ENCODE data around the gene DLGAP1.

The DLGAP1 gene

DNA sequence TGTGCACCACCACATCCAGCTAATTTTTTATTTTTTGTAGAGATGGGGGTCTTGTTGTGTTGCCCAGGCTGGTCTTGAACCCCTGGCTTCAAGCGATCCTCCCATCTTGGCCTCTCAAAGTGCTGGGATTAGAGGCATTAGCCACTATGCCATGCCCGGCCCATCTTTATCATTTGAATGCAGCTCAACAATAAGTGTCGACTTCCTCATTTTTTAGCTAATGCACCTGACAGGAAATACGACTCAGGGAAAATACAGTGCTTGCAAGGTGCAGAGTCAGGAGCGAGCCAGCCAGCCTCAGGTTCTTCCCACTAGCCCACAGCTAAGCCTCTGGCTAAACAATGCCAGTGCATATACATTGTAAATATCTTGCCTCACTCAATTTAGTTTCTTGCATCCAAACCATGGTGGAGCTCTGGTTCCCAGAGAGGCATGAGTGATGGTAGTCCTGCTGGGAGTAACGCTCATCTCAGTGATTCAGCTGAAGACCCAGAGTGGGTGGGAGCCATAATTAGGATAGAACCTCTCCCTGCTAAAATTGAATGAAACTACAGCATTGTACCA lies 870.1 kb downstream of the DLGAP1 start:
- CTCF ChIA-PET, result interaction anchor here (0.6 to 3.3 kb wide), 45 partner anchors 9 to 788 kb away, joined by 3 to 44 read pairs (median 4); no protein-coding TSS in a partner anchor
- TF ChIP-seq, protein P1, sequence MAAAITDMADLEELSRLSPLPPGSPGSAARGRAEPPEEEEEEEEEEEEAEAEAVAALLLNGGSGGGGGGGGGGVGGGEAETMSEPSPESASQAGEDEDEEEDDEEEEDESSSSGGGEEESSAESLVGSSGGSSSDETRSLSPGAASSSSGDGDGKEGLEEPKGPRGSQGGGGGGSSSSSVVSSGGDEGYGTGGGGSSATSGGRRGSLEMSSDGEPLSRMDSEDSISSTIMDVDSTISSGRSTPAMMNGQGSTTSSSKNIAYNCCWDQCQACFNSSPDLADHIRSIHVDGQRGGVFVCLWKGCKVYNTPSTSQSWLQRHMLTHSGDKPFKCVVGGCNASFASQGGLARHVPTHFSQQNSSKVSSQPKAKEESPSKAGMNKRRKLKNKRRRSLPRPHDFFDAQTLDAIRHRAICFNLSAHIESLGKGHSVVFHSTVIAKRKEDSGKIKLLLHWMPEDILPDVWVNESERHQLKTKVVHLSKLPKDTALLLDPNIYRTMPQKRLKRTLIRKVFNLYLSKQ (tag by site-specific recombination; IDR thresholded peaks at IDR 0.05; ENCODE audit: borderline replicate concordance), result no peak
- TF ChIP-seq, protein P2, sequence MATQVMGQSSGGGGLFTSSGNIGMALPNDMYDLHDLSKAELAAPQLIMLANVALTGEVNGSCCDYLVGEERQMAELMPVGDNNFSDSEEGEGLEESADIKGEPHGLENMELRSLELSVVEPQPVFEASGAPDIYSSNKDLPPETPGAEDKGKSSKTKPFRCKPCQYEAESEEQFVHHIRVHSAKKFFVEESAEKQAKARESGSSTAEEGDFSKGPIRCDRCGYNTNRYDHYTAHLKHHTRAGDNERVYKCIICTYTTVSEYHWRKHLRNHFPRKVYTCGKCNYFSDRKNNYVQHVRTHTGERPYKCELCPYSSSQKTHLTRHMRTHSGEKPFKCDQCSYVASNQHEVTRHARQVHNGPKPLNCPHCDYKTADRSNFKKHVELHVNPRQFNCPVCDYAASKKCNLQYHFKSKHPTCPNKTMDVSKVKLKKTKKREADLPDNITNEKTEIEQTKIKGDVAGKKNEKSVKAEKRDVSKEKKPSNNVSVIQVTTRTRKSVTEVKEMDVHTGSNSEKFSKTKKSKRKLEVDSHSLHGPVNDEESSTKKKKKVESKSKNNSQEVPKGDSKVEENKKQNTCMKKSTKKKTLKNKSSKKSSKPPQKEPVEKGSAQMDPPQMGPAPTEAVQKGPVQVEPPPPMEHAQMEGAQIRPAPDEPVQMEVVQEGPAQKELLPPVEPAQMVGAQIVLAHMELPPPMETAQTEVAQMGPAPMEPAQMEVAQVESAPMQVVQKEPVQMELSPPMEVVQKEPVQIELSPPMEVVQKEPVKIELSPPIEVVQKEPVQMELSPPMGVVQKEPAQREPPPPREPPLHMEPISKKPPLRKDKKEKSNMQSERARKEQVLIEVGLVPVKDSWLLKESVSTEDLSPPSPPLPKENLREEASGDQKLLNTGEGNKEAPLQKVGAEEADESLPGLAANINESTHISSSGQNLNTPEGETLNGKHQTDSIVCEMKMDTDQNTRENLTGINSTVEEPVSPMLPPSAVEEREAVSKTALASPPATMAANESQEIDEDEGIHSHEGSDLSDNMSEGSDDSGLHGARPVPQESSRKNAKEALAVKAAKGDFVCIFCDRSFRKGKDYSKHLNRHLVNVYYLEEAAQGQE (tag by site-specific recombination; IDR thresholded peaks at IDR 0.05), result no peak
- no peak for TF ChIP-seq ZBTB21 (tag by site-specific recombination; IDR thresholded peaks at IDR 0.05)
- no peak for TF ChIP-seq ZNF311 (tag by site-specific recombination; IDR thresholded peaks at IDR 0.05; ENCODE audit: borderline replicate concordance)
- TF ChIP-seq ZNF658 (tag by site-specific recombination; IDR thresholded peaks at IDR 0.05), result no peak
- no peak for TF ChIP-seq ZNF16 (tag by site-specific recombination; IDR thresholded peaks at IDR 0.05; ENCODE audit: low read depth)
- no peak for TF ChIP-seq ZNF473 (tag by site-specific recombination; IDR thresholded peaks at IDR 0.05)
- no peak overlapping the region for H3K27ac ChIP-seq (ENCODE audit: extremely low read depth, low read depth, low read length)
- POLR2A ChIA-PET, result interaction anchor here (1.3 to 2.3 kb wide), 3 partner anchors 9 to 136 kb away, joined by 3 to 12 read pairs (median 5); partner anchors contain the start of gene TGIF1
- no peaks in the 10 kb centered on the region; the same call in 1 of the 2 replicates for H3K4me1 ChIP-seq (ENCODE audit: control insufficient read depth, insufficient read depth, low read length)
- no peaks in the 10 kb centered on the region for H3K36me3 ChIP-seq (ENCODE audit: control insufficient read depth in 2 of 2, insufficient read depth in 1 of 2, low read length in 2 of 2)
- H3K9me3 ChIP-seq (ENCODE audit: control insufficient read depth, insufficient read depth, low read depth, low read length), result no peaks in the 10 kb centered on the region
- H3K4me3 ChIP-seq (ENCODE audit: low read depth, low read length), result no peak overlapping the region

- CTCF ChIA-PET, result interaction anchor here (0.9 to 3.3 kb wide), 14 partner anchors 9 to 414 kb away, joined by 3 to 44 read pairs (median 6); no protein-coding TSS in a partner anchor
- POLR2A ChIA-PET, result interaction anchor here (1.3 to 2.3 kb wide), 2 partner anchors 10 to 136 kb away, joined by 5 to 12 read pairs; partner anchors contain the start of gene TGIF1
- H3K9me3 ChIP-seq (ENCODE audit: control insufficient read depth, insufficient read depth, low read depth, low read length), result no peaks in the 10 kb centered on the region
- H3K4me3 ChIP-seq (ENCODE audit: low read depth, low read length), result no peak overlapping the region
- no peaks in the 10 kb centered on the region; the same call in 1 of the 2 replicates for H3K4me1 ChIP-seq (ENCODE audit: control insufficient read depth, insufficient read depth, low read length)
- no peaks in the 10 kb centered on the region for H3K36me3 ChIP-seq (ENCODE audit: control insufficient read depth in 2 of 2, insufficient read depth in 1 of 2, low read length in 2 of 2)
- TF ChIP-seq ZNF664 (tag by site-specific recombination; IDR thresholded peaks at IDR 0.05) (no peak), ZNF26 (tag by site-specific recombination; IDR thresholded peaks at IDR 0.05) (no peak)
- H3K27ac ChIP-seq (ENCODE audit: extremely low read depth, low read depth, low read length), result no peak overlapping the region
Observed at GRCh38 chr18:3584266-3584861, 870.7 kb downstream of the DLGAP1 start.

DNA sequence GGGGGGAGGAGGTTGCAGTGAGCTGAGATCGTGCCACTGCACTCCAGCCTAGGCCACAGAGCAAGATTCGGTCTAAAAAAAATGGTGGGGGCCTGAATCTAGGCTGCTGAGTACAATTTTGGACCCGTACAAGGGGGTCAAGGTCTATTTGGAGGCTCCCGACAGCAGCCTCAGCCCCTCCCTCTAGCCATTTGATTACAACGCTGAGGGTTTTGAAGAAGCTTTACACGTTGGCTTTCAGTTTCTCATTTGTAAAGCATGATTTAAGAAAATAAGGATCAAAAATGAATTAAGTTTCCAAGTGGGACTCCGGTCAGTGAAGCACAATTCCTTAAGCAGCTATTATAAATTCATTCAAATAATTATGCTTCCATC lies 871.2 kb downstream of the DLGAP1 start:
- POLR2A ChIA-PET, result no interaction called here
- CTCF ChIA-PET, result interaction anchor here (1.3 to 3.3 kb wide), 5 partner anchors 38 to 303 kb away, joined by 3 to 32 read pairs (median 4); no protein-coding TSS in a partner anchor
- Histone ChIP-seq H3K4me3 (ENCODE audit: low read depth, low read length) (no peak overlapping the region), H3K36me3 (ENCODE audit: control insufficient read depth in 2 of 2, insufficient read depth in 1 of 2, low read length in 2 of 2) (no peaks in the 10 kb centered on the region), H3K9me3 (ENCODE audit: control insufficient read depth, insufficient read depth, low read depth, low read length) (no peaks in the 10 kb centered on the region), H3K27ac (ENCODE audit: extremely low read depth, low read depth, low read length) (no peak overlapping the region), H3K4me1 (ENCODE audit: control insufficient read depth, insufficient read depth, low read length) (no peaks in the 10 kb centered on the region; the same call in 1 of the 2 replicates)
- no peak for TF ChIP-seq ZNF677 (tag by site-specific recombination; IDR thresholded peaks at IDR 0.05)
- TF ChIP-seq ZBTB48 (tag by site-specific recombination; IDR thresholded peaks at IDR 0.05), result no peak
- no peak for TF ChIP-seq ZNF658 (tag by site-specific recombination; IDR thresholded peaks at IDR 0.05)
- TF ChIP-seq ZNF10 (tag by site-specific recombination; IDR thresholded peaks at IDR 0.05), result no peak
- no peak for TF ChIP-seq OVOL3 (tag by site-specific recombination; IDR thresholded peaks at IDR 0.05)
- no peak for TF ChIP-seq ZBTB20 (tag by site-specific recombination; IDR thresholded peaks at IDR 0.05)
- TF ChIP-seq KLF9 (tag by site-specific recombination; IDR thresholded peaks at IDR 0.05; ENCODE audit: low read depth), result no peak
- no peak for TF ChIP-seq HOXC10 (CRISPR knock-in tag; IDR thresholded peaks at IDR 0.05)
- TF ChIP-seq ZIC2 (tag by site-specific recombination; IDR thresholded peaks at IDR 0.05), result no peak
- TF ChIP-seq ZNF121 (tag by site-specific recombination; IDR thresholded peaks at IDR 0.05), result no peak
- TF ChIP-seq, protein P3, sequence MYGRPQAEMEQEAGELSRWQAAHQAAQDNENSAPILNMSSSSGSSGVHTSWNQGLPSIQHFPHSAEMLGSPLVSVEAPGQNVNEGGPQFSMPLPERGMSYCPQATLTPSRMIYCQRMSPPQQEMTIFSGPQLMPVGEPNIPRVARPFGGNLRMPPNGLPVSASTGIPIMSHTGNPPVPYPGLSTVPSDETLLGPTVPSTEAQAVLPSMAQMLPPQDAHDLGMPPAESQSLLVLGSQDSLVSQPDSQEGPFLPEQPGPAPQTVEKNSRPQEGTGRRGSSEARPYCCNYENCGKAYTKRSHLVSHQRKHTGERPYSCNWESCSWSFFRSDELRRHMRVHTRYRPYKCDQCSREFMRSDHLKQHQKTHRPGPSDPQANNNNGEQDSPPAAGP (tag by site-specific recombination; IDR thresholded peaks at IDR 0.05), result no peak
- no peak for TF ChIP-seq ZNF830 (tag by site-specific recombination; IDR thresholded peaks at IDR 0.05; ENCODE audit: low read depth)
- no peak for TF ChIP-seq TCF7L2 (IDR thresholded peaks at IDR 0.05; ENCODE audit: borderline replicate concordance, low read depth, low read length)
- TF ChIP-seq ZNF292 (tag by site-specific recombination; IDR thresholded peaks at IDR 0.05; ENCODE audit: borderline replicate concordance, low read depth), result no peak
